Stimulated activated CD4-positive, alpha-beta T cell treated with anti-CD3 and anti-CD28 coated beads, Interleukin-2, amount 100 ng/mL, for 24 hours (primary cell): Measurements from ENCODE around the gene COP1.
"Not testable (repeated sequence)": the region's sequence is repeated elsewhere in the genome, so short reads cannot be mapped to it uniquely, and the experiment has no call there.

Experiments
- DNase-seq, 2 donors: peaks; one replicate each; pipeline ENCODE4 v3.0.0-alpha.2; 2020

Gene COP1

GRCh38 chr1:176118985-176119384, 88.1 kb downstream of the COP1 start:
- DNase-seq = no peak

DNA sequence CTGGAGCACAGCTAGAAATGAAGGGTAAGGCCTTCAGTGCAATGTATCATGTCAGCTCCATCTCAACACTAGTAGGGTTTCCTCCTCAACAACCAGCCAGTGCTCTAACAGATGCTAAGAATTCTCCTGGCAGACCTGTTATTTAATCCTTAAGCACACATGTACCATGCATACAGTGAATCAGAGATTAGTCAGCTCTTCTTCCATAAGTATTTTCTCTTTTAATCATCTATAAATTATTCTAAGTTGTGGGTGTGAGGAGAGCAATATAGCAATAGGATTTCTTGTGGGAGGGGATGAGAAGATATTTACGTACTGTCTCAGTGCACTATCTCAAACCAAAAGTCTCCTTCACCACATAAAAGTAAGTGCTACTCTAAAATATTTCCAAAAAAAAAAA, 95.3 kb downstream of the COP1 start:
- no peak for DNase-seq

- no peak for DNase-seq
Observed at GRCh38 chr1:176110203-176110602, 96.9 kb downstream of the COP1 start.

- peak; percentile 10 to 20 for DNase-seq
Observed at GRCh38 chr1:176102768-176103350, 104.2 kb downstream of the COP1 start.

- no peak for DNase-seq
Observed at GRCh38 chr1:176101951-176102642, 105.0 kb downstream of the COP1 start.

DNA sequence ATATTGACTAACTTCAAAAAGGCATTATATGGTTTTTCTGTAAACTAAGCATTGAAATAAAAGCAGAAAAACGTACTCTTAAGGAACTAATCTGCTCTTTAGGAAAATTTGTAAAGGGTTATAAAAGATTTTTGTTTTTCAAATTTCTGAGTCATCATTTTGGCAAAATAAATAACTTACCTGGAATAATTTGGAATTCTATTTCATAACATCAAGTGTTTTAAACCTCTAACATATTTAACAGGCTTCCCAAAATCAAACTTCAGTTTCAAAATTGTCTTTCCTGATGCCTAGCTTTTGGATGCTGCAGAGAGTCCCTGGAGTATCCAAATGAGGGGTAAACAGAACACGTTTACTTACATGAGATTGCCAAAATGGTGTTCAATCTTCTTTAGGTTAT, 108.5 kb downstream of the COP1 start:
- DNase-seq = no peak

GRCh38 chr1:176096015-176096414, 111.1 kb downstream of the COP1 start:
- DNase-seq = no peak

DNA sequence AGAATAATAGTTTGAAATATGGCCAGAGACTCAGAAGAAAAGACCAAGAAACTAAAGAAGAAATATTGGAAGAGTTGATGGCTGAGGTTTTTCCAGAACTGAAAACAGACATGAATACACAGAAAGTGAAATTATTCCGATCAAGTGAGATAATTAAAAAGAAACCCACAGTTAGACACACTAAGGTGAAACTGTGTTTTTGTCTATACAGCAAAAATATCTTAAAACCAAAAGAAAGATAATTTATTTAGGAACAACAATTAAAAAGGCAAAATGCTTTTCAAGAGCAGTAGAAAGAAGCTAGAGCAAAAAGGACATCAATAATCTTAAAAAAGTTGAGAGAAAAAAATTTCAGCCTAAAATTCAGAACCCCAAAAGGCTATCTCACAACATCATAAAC, 116.3 kb downstream of the COP1 start:
- no peak for DNase-seq

GRCh38 chr1:176087746-176088145, 119.3 kb downstream of the COP1 start:
- not testable (repeated sequence) for DNase-seq

DNA sequence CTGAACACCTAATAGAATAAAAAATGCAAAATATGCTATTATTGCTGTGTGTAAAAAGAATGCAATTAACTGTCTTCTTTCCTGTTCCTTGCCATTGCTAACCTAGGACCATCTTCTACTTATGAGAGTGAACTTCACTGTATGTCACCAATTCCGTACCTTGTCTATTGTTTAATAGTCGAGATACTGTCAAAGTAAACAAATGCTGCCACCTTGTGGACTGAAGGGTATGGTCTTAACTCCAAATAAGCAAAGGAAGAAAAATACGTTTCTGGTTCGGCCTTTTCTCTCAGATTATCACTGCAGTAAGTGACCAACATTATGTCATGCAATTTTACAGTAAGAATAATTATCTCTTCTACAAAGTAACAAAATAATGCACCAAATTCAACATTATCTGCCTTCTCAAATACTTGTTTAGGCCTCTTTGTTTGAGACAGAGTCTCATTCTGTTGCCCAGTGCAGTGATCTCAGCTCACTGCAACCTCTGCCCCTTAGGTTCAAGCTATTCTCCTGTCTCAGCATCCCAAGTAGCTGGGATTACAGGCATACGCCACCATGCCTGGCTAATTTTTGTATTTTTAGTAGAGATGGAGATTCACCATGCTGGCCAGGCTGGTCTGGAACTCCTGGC, 133.4 kb downstream of the COP1 start:
- DNase-seq = peak; percentile 6 to 36

DNA sequence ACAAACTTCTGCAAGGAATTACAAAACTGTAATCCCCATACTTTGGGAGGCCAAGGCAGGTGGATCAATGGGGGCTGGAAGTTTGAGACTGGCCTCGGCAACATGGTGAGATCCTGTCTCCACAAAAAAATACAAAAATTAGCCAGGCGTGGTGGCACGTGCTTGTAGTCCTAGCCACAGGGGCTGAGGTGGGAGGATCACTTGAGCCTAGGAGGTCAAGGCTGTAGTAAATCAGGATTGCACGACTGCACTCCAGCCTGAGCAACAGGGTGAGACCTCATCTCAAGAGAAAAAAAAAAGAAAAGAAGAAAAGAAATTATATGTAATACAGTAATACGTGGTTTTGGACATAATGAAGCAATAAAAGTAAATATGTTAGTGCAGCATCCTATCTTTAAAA, 138.2 kb downstream of the COP1 start:
- no peak for DNase-seq

GRCh38 chr1:176068256-176068655, 138.8 kb downstream of the COP1 start:
- DNase-seq = no peak

GRCh38 chr1:176066709-176067108, 140.4 kb downstream of the COP1 start:
- no peak for DNase-seq

DNA sequence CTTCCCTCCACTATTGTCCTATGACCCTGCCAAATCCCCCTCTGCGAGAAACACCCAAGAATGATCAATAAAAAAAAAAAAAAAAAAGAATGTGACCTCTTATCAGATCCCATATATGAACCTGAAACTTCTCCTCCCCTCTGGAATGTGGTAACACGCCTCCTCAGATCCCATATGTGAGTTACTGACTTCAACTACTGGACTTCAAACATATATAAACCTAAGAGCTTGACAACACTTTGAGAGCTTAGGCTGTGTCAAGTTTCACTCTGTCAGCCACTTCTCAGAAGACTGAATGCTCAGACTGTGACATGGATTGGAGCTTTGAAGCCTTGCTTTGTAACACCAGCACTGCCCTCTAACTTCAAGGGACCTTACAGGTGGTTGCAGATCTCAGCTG, 148.4 kb downstream of the COP1 start:
- DNase-seq = no peak

GRCh38 chr1:176056312-176056711, 150.8 kb downstream of the COP1 start:
- DNase-seq = no peak

GRCh38 chr1:176055398-176055797, 151.7 kb downstream of the COP1 start:
- no peak for DNase-seq

DNA sequence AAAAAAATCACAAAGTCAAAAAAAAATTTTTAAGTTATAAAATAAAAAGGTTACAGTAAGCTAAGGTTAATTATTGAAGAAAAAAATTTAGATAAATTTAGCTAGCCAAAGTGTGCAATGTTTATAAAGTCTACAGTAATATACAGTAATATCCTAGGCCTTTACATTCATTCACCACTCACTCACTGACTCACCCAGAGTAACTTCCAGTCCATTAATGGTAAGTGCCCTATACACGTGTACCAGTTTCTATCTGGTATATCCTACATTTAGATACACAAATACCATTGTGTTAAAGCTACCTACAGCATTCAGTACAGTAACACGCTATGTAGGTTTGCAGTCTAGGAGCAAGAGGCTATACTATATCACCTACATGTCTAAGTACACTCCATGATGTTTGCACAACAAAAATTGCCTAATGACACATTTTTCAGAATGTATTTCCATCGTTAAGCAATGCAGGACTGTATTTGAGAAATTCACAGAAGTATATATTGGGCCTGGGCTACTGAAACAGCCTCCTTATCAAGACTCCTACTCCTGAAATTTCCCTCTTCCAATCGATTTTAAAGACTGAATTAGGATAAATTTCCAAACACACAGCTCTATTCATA, 155.1 kb downstream of the COP1 start:
- DNase-seq = no peak

DNA sequence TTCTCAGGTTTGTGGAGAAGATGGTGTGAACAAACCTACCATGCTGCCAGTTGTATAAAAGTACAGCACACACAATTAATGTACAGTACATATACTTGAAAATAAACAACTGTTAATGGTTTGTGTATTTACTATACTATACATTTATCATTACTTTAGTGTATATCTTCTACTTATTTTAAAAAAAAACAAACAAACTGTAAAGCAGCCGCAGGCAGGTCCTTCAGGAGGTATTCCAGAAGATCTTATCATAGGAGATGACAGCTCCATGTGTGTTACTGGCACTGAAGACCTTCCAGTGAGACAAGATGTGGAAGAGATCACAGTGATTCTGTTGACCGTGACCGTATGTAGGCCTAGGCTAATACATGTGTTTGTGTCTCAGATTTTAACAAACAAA, 155.7 kb downstream of the COP1 start:
- no peak for DNase-seq

DNA sequence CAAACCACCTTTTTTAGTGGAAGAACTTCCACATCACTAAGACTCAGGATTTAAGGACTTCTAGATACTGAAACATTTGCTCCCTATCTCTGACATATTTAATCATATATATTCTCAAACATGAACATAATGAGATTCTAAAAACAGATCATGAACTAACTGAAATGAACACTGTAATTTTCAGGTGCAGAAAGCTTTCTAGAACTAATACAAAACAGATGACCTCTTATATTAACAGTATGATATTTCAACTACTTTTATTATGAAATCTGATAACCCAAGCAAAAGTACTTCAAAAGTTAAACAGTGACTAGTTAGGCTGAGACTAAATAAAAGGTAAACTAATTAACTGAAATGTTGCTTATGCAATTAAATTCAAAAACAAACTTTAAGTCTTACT, 157.5 kb downstream of the COP1 start:
- DNase-seq = no peak

GRCh38 chr1:176046926-176047325, 160.2 kb downstream of the COP1 start:
- DNase-seq = no peak

DNA sequence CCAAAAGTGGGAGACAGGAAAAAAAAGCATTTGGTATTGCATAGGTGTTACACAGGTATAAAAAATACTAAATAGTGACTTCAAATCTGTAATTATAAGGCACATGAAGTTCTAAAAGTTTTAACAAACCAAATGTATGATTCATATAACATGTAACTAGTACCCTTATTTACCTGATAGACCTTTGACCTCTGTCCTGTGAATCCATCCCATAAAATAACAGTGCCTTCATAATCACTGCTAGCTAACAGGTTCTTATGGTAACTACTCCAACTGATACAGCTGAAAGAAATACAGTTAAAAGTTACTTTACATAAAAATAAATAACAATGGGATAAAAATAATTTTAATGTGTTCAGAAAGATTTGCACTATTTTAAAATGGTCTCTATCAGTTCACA, 163.5 kb downstream of the COP1 start:
- no peak for DNase-seq

- DNase-seq = no peak
Observed at GRCh38 chr1:176033881-176034280, 173.2 kb downstream of the COP1 start.

GRCh38 chr1:176033474-176033873, 173.6 kb downstream of the COP1 start:
- DNase-seq = no peak

GRCh38 chr1:176032040-176032645, 174.9 kb downstream of the COP1 start:
- DNase-seq = no peak
